Body of pancreas (tissue), 4 donors: ENCODE data around the gene CAMK1G.

Experiments
- POLR2A ChIP-seq, 3 donors: fragments of 450-650 bp; IDR thresholded peaks; one replicate each; pipeline ENCODE4 v1.6.1; 2016; ENCODE audit warnings: antibody characterized with exemption in 3 of 3, mild to moderate bottlenecking in 2 of 3
- TF ChIP-seq, protein P1 (sequence below), 7 experiments: fragments of 450-650 bp in 4 of 7; fragments of 200-600 bp in 3 of 7; sonication (generic) in 3 of 7; IDR thresholded peaks; one replicate each; pipeline ENCODE4 v1.5.1; 2016 to 2019; ENCODE audit warnings: antibody characterized with exemption in 7 of 7

- TF ChIP-seq, protein P1, sequence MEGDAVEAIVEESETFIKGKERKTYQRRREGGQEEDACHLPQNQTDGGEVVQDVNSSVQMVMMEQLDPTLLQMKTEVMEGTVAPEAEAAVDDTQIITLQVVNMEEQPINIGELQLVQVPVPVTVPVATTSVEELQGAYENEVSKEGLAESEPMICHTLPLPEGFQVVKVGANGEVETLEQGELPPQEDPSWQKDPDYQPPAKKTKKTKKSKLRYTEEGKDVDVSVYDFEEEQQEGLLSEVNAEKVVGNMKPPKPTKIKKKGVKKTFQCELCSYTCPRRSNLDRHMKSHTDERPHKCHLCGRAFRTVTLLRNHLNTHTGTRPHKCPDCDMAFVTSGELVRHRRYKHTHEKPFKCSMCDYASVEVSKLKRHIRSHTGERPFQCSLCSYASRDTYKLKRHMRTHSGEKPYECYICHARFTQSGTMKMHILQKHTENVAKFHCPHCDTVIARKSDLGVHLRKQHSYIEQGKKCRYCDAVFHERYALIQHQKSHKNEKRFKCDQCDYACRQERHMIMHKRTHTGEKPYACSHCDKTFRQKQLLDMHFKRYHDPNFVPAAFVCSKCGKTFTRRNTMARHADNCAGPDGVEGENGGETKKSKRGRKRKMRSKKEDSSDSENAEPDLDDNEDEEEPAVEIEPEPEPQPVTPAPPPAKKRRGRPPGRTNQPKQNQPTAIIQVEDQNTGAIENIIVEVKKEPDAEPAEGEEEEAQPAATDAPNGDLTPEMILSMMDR (IDR thresholded peaks at IDR 0.05), result no peak
- TF ChIP-seq POLR2A (IDR thresholded peaks at IDR 0.05), result no peak
These were observed 73.8 kb downstream of the CAMK1G start for GRCh38 chr1:209657140-209657879.
